Left ventricle myocardium inferior (tissue), 1 donor: ENCODE measurements around the gene MEGF9. TPM values are rescaled to one million over a fixed set of nuclear protein-coding genes. Genes with fewer than 3 reads are reported as not detected.
"Not testable (repeated sequence)": the region's sequence is repeated elsewhere in the genome, so short reads cannot be mapped to it uniquely, and the experiment has no call there.

Experiments used
- DNase-seq: peaks from one replicate; pipeline ENCODE4 v3.0.0-alpha.2; 2020
- H3K27ac ChIP-seq: fragments of 200-600 bp; replicated peaks from 2 replicates; pipeline ENCODE4 v1.8.0; 2021
- H3K27me3 ChIP-seq: fragments of 200-600 bp; 2 replicates; pipeline ENCODE4 v1.8.0; 2021; ENCODE audit warnings: low read depth
- H3K36me3 ChIP-seq: fragments of 200-600 bp; 2 replicates; pipeline ENCODE4 v1.8.0; 2021
- H3K4me1 ChIP-seq: fragments of 200-600 bp; 2 replicates; pipeline ENCODE4 v1.8.0; 2021
- H3K4me3 ChIP-seq: fragments of 200-600 bp; 2 replicates; pipeline ENCODE4 v1.8.0; 2021; ENCODE audit warnings: mild to moderate bottlenecking, moderate library complexity
- H3K9me3 ChIP-seq: fragments of 200-600 bp; replicated peaks from 2 replicates; pipeline ENCODE4 v1.8.0; 2021
- CTCF ChIP-seq: fragments of 200-600 bp; IDR thresholded peaks from 2 replicates; pipeline ENCODE4 v1.8.0; 2021; ENCODE audit warnings: antibody characterized with exemption, mild to moderate bottlenecking, borderline replicate concordance
- intact Hi-C: fragments of 100-400 bp; cut with micrococcal nuclease; formaldehyde crosslinking; loops from one replicate; pipeline ENCODE4 v1.11.0; 2022
- total RNA-seq: library from RNA; stranded (reverse); fragmentation: NEBNext Ultra II Directional; extraction: Animal tissue kit (Norgen Biotek cat#: 25700); gene quantifications from one replicate; pipeline ENCODE4 v1.2.1, GENCODE V29; 2021
- donor health status: DM: no; HTN: yes; CAD: no; lungs with severe emphysema.

The MEGF9 gene
- total RNA-seq, 1 donor from 2014 or later, result 5.1 TPM

DNA sequence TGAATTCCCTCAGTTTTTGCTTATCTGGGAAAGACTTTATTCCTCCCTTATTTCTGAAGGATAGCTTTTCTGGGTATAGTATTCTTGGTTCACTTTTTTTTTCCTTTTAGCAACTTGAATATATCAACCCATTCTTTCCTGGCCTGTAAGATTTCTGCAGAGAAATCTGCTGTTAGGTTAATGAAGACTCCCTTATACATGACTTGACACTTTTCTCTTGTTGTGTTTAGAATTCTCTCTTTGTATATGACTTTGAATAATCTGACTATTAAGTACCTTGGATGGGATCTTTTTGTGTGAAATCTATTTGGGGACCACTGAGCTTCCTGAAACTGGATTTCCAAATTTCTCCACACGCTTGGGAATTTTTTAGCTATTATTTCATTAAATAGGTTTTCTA, 79.3 kb downstream of the MEGF9 start:
- Histone ChIP-seq H3K4me3 (no peak overlapping the region), H3K36me3 (no peaks in the 10 kb centered on the region), H3K9me3 (peaks cover 17% of the 10 kb centered on the region), H3K4me1 (no peaks in the 10 kb centered on the region), H3K27ac (no peak overlapping the region), H3K27me3 (no peaks in the 10 kb centered on the region)
- TF ChIP-seq CTCF, result no peak
- DNase-seq, result no peak
- intact Hi-C loops, result no loop called here

GRCh38 chr9:120630333-120630732, 83.9 kb downstream of the MEGF9 start:
- no peak overlapping the region for H3K27ac ChIP-seq
- no peaks in the 10 kb centered on the region for H3K27me3 ChIP-seq
- DNase-seq, result no peak

DNA sequence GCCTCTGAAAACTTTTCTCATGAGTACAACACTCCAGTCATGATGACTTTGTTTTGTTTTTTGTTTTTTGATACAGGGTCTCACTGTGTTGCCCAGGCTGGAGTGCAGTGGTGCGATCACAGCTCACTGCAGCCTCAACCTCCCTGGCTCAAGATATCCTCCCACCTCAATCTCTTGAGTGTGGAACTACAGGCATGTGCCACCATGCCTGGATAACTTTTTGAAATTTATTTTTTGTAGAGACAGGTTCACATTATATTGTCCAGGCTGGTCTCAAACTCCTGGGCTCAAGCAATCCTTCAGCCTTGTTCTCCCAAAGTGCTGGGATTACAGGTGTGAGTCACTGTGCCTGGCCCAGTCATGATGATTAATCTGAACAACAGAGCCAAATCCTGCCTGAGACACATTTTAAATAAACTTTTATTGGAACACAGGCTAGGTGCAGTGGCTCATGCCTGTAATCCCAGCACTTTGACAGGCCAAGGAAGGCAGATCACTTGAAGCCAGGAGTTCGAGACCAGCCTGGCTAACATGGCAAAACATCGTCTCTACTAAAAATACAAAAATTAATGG, 85.3 kb downstream of the MEGF9 start:
- not testable (repeated sequence) for H3K36me3 ChIP-seq, H3K27ac ChIP-seq, H3K27me3 ChIP-seq, H3K4me1 ChIP-seq, H3K9me3 ChIP-seq, DNase-seq, H3K4me3 ChIP-seq
- intact Hi-C loops, result loop anchor here (10.0 kb wide), 1 partner anchor 106 kb away; no protein-coding TSS in a partner anchor

More at GRCh38 chr9:120630333-120630732, 83.9 kb downstream of the MEGF9 start:
- intact Hi-C loops, result no loop called here
- no peak overlapping the region for H3K4me3 ChIP-seq
- H3K4me1 ChIP-seq, result no peaks in the 10 kb centered on the region
- peaks cover 9% of the 10 kb centered on the region for H3K9me3 ChIP-seq
- no peak for TF ChIP-seq CTCF
- H3K36me3 ChIP-seq, result no peaks in the 10 kb centered on the region

- no peak overlapping the region for H3K4me3 ChIP-seq
- no peak for TF ChIP-seq CTCF
- H3K4me1 ChIP-seq, result peaks cover 3% of the 10 kb centered on the region
- H3K27ac ChIP-seq, result no peak overlapping the region
- intact Hi-C loops, result loop anchor here (10.0 kb wide), 1 partner anchor 106 kb away; no protein-coding TSS in a partner anchor
- H3K27me3 ChIP-seq, result no peaks in the 10 kb centered on the region
- H3K36me3 ChIP-seq, result no peaks in the 10 kb centered on the region
- no peaks in the 10 kb centered on the region for H3K9me3 ChIP-seq
- no peak for DNase-seq
Measured at GRCh38 chr9:120628207-120628924, 85.9 kb downstream of the MEGF9 start.

GRCh38 chr9:120627073-120627472, 87.2 kb downstream of the MEGF9 start:
- H3K36me3 ChIP-seq, result no peaks in the 10 kb centered on the region
- no peak overlapping the region for H3K4me3 ChIP-seq
- H3K9me3 ChIP-seq, result no peaks in the 10 kb centered on the region
- no peaks in the 10 kb centered on the region for H3K27me3 ChIP-seq
- H3K4me1 ChIP-seq, result peaks cover 3% of the 10 kb centered on the region
- TF ChIP-seq CTCF, result no peak
- no peak for DNase-seq
- intact Hi-C loops, result loop anchor here (10.0 kb wide), 1 partner anchor 108 kb away; no protein-coding TSS in a partner anchor
- no peak overlapping the region for H3K27ac ChIP-seq

DNA sequence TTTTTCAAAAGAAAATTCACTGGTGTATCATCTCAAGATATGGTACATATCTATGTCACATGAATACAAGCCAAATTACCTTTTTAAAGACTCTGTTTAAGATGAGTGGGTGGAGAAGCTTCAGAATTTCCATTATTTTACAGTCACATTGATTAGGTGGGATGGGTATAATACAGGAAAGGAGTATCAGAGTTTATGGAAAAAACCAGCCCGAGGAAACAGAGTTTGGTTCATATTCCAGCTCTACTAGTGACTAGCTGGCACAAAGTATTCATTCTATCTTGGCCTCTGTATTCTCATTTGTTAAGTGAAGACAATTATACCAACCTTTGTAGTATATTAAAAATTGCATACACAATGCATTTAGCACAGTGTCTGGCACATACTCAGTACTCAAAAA, 87.8 kb downstream of the MEGF9 start:
- Histone ChIP-seq H3K27me3 (no peaks in the 10 kb centered on the region), H3K4me1 (peaks cover 3% of the 10 kb centered on the region), H3K4me3 (no peak overlapping the region), H3K9me3 (no peaks in the 10 kb centered on the region), H3K36me3 (no peaks in the 10 kb centered on the region), H3K27ac (no peak overlapping the region)
- TF ChIP-seq CTCF, result no peak
- DNase-seq, result no peak
- intact Hi-C loops, result loop anchor here (10.0 kb wide), 1 partner anchor 108 kb away; no protein-coding TSS in a partner anchor
